Renal cortex interstitium (tissue), 11 donors: Measurements from ENCODE around the gene ABCC5. TPM values are rescaled to one million over a fixed set of nuclear protein-coding genes. Genes with fewer than 3 reads are reported as not detected.

Source experiments
- DNase-seq, 11 donors: peaks; one replicate each; pipeline ENCODE4 v3.0.0-alpha.2; 2013; ENCODE audit warnings: low read depth in 9 of 11, low spot score in 4 of 11; ENCODE audit errors: extremely low read depth in 1 of 11
- polyA plus RNA-seq, 3 donors: library from polyadenylated mRNA; unstranded; fragments of 120-200 nt; gene quantifications; one replicate each; pipeline ENCODE4 v1.2.1, GENCODE V29; 2013; ENCODE audit not compliant: insufficient read length in 3 of 3

ABCC5 gene
- polyA plus RNA-seq, 3 donors = 49.7 to 75.7 (median 51.7) TPM

GRCh38 chr3:183988216-183988790 lies 29.4 kb downstream of the ABCC5 start:
- no peak for DNase-seq

- DNase-seq = no peak
Measured at GRCh38 chr3:183987000-183987600, 30.6 kb downstream of the ABCC5 start.

- no peak for DNase-seq
Measured at GRCh38 chr3:183984749-183985729, 32.6 kb downstream of the ABCC5 start.

GRCh38 chr3:183984127-183984740 lies 33.5 kb downstream of the ABCC5 start:
- DNase-seq = no peak

GRCh38 chr3:183981990-183982644 lies 35.6 kb downstream of the ABCC5 start:
- DNase-seq = no peak

- DNase-seq = no peak
Measured at GRCh38 chr3:183980403-183980802, 37.3 kb downstream of the ABCC5 start.

GRCh38 chr3:183975981-183976662 lies 41.6 kb downstream of the ABCC5 start:
- DNase-seq = no peak

- no peak for DNase-seq
Measured at GRCh38 chr3:183968666-183969245, 48.9 kb downstream of the ABCC5 start.

GRCh38 chr3:183967693-183968092 lies 50.0 kb downstream of the ABCC5 start:
- no peak for DNase-seq

GRCh38 chr3:183966361-183966791 lies 51.3 kb downstream of the ABCC5 start:
- DNase-seq = no peak

- no peak for DNase-seq
Measured at GRCh38 chr3:183962807-183963206, 54.9 kb downstream of the ABCC5 start.

- no peak for DNase-seq
Measured at GRCh38 chr3:183959214-183959613, 58.5 kb downstream of the ABCC5 start.

- DNase-seq = no peak
Measured at GRCh38 chr3:183958775-183959174, 58.9 kb downstream of the ABCC5 start.

- no peak for DNase-seq
Measured at GRCh38 chr3:183958226-183958625, 59.5 kb downstream of the ABCC5 start.

GRCh38 chr3:183954875-183955274 lies 62.8 kb downstream of the ABCC5 start:
- DNase-seq = no peak

- DNase-seq = no peak
Measured at GRCh38 chr3:183953471-183954070, 64.1 kb downstream of the ABCC5 start.

- no peak for DNase-seq
Measured at GRCh38 chr3:183951459-183951858, 66.2 kb downstream of the ABCC5 start.

- no peak for DNase-seq
Measured at GRCh38 chr3:183949690-183950089, 68.0 kb downstream of the ABCC5 start.
